ENCODE data around the gene SEC62. TPM values are rescaled to one million over a fixed set of nuclear protein-coding genes. Genes with fewer than 3 reads are reported as not detected.

The SEC62 gene
- polyA plus RNA-seq, 1 donor from 2014 or later, result 41.9 TPM

DNA sequence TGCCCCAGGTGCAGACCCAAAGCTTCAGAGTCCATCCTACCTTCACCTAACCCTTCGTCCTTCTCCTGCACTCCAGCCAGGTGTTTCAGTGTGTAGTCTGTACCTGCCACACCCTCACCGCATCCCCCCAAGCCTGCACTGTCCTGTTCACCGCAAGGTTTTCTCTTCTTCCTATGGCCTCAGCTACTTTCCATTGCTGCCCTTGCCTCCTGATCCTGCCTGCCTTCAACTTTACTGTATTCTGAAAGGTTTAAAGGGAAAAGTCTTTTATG is 80.5 kb downstream of the SEC62 start:
- Histone ChIP-seq H3K4me2 (ENCODE audit: low read length) (no peak overlapping the region), H3K27me3 (ENCODE audit: insufficient read depth, low read depth, low read length) (no peaks in the 10 kb centered on the region), H4K20me1 (ENCODE audit: insufficient read depth) (no peaks in the 10 kb centered on the region), H3K9me2 (ENCODE audit: insufficient read depth, low read length) (no peaks in the 10 kb centered on the region), H3F3A (ENCODE audit: insufficient read depth, low read length, poor library complexity, severe bottlenecking) (no peaks in the 10 kb centered on the region), H3K9me3 (ENCODE audit: low read length) (no peaks in the 10 kb centered on the region), H3K27ac (ENCODE audit: low read length) (no peak overlapping the region), H3K36me3 (ENCODE audit: insufficient read depth, low read length) (no peaks in the 10 kb centered on the region), H2AFZ (ENCODE audit: low read depth, low read length) (no peak overlapping the region), H3K4me3 (ENCODE audit: low read length) (no peak overlapping the region), H3K79me2 (replicated peaks; ENCODE audit: insufficient read depth, low read length) (no peaks in the 10 kb centered on the region), H3K9ac (ENCODE audit: low read length) (no peak overlapping the region)
- TF ChIP-seq, protein P1, sequence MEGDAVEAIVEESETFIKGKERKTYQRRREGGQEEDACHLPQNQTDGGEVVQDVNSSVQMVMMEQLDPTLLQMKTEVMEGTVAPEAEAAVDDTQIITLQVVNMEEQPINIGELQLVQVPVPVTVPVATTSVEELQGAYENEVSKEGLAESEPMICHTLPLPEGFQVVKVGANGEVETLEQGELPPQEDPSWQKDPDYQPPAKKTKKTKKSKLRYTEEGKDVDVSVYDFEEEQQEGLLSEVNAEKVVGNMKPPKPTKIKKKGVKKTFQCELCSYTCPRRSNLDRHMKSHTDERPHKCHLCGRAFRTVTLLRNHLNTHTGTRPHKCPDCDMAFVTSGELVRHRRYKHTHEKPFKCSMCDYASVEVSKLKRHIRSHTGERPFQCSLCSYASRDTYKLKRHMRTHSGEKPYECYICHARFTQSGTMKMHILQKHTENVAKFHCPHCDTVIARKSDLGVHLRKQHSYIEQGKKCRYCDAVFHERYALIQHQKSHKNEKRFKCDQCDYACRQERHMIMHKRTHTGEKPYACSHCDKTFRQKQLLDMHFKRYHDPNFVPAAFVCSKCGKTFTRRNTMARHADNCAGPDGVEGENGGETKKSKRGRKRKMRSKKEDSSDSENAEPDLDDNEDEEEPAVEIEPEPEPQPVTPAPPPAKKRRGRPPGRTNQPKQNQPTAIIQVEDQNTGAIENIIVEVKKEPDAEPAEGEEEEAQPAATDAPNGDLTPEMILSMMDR (IDR thresholded peaks at IDR 0.05; ENCODE audit: poor library complexity, severe bottlenecking), result no peak
- TF ChIP-seq TAF1 (IDR thresholded peaks at IDR 0.05; ENCODE audit: low read depth), result no peak
- TF ChIP-seq POLR2AphosphoS5 (IDR thresholded peaks at IDR 0.05), result no peak
- TF ChIP-seq EP300 (conservative IDR thresholded peaks at IDR 0.05; ENCODE audit: poor library complexity, severe bottlenecking), result no peak
- no peak for TF ChIP-seq MXI1 (conservative IDR thresholded peaks at IDR 0.05; ENCODE audit: poor library complexity, severe bottlenecking)
- TF ChIP-seq SMC3 (conservative IDR thresholded peaks at IDR 0.05; ENCODE audit: poor library complexity), result no peak
- TF ChIP-seq EZH2 (IDR thresholded peaks at IDR 0.05; ENCODE audit: borderline replicate concordance, insufficient read depth, low read length, poor library complexity, severe bottlenecking), result no peak
- no peak for TF ChIP-seq RAD21 (conservative IDR thresholded peaks at IDR 0.05)
- TF ChIP-seq, protein P2, sequence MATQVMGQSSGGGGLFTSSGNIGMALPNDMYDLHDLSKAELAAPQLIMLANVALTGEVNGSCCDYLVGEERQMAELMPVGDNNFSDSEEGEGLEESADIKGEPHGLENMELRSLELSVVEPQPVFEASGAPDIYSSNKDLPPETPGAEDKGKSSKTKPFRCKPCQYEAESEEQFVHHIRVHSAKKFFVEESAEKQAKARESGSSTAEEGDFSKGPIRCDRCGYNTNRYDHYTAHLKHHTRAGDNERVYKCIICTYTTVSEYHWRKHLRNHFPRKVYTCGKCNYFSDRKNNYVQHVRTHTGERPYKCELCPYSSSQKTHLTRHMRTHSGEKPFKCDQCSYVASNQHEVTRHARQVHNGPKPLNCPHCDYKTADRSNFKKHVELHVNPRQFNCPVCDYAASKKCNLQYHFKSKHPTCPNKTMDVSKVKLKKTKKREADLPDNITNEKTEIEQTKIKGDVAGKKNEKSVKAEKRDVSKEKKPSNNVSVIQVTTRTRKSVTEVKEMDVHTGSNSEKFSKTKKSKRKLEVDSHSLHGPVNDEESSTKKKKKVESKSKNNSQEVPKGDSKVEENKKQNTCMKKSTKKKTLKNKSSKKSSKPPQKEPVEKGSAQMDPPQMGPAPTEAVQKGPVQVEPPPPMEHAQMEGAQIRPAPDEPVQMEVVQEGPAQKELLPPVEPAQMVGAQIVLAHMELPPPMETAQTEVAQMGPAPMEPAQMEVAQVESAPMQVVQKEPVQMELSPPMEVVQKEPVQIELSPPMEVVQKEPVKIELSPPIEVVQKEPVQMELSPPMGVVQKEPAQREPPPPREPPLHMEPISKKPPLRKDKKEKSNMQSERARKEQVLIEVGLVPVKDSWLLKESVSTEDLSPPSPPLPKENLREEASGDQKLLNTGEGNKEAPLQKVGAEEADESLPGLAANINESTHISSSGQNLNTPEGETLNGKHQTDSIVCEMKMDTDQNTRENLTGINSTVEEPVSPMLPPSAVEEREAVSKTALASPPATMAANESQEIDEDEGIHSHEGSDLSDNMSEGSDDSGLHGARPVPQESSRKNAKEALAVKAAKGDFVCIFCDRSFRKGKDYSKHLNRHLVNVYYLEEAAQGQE (IDR thresholded peaks at IDR 0.05; ENCODE audit: borderline replicate concordance), result no peak

Other genes starting within 250 kb of the SEC62 start
- gene TERC, start 201.7 kb upstream of the SEC62 start, polyA plus RNA-seq, result not detected in 2 replicates
- not detected in 2 replicates for gene ACTRT3, start 197.2 kb upstream of the SEC62 start, polyA plus RNA-seq
- 27.0 and 28.1 TPM in 2 replicates for gene MYNN, start 193.4 kb upstream of the SEC62 start, polyA plus RNA-seq
- gene LRRIQ4, start 153.9 kb upstream of the SEC62 start, polyA plus RNA-seq, result not detected in 2 replicates
- gene LRRC34, start 153.9 kb upstream of the SEC62 start, polyA plus RNA-seq, result 1.1 TPM in 1 of 2 replicates, not detected in the other
- not detected in 2 replicates for gene LRRC31, start 96.9 kb upstream of the SEC62 start, polyA plus RNA-seq
- not detected in 2 replicates for gene SAMD7, start 55.2 kb upstream of the SEC62 start, polyA plus RNA-seq
- 2.9 and 4.0 TPM in 2 replicates for gene GPR160, start 71.2 kb downstream of the SEC62 start, polyA plus RNA-seq
- gene PHC3, start 214.9 kb downstream of the SEC62 start, polyA plus RNA-seq, result 17.0 and 18.6 TPM in 2 replicates

All from neural cell (in vitro differentiated cells).